Peyer's patch (tissue), 4 donors: Measurements from ENCODE around the gene PRRT2. TPM values are rescaled to one million over a fixed set of nuclear protein-coding genes. Genes with fewer than 3 reads are reported as not detected.

Source experiments
- DNase-seq, 3 donors: peaks; one replicate each; pipeline ENCODE4 v3.0.0-alpha.2; 2017 to 2019
- H3K27ac ChIP-seq, 4 donors: fragments of 200-600 bp; sonication (generic); one replicate each; pipeline ENCODE4 v1.5.1; 2016 to 2019
- H3K27me3 ChIP-seq, 2 donors: fragments of 200-600 bp; sonication (generic); one replicate each; pipeline ENCODE4 v1.5.1; 2019
- H3K36me3 ChIP-seq, 3 donors: fragments of 200-600 bp; sonication (generic); one replicate each; pipeline ENCODE4 v1.5.1; 2016 to 2019
- H3K4me1 ChIP-seq, 4 donors: fragments of 200-600 bp; sonication (generic); one replicate each; pipeline ENCODE4 v1.5.1; 2016 to 2019
- H3K4me3 ChIP-seq, 4 donors: fragments of 200-600 bp; sonication (generic); 1 replicate in 3 of 4; 2 replicates in 1 of 4; pipeline ENCODE4 v1.5.1; 2016 to 2019; ENCODE audit warnings: mild to moderate bottlenecking in 1 of 4
- H3K9me3 ChIP-seq, 4 donors: fragments of 200-600 bp; sonication (generic); one replicate each; pipeline ENCODE4 v1.5.1; 2016 to 2019; ENCODE audit warnings: mild to moderate bottlenecking in 1 of 4
- POLR2A ChIP-seq, 2 donors: fragments of 450-650 bp; IDR thresholded peaks; one replicate each; pipeline ENCODE4 v1.5.1; 2017; ENCODE audit warnings: antibody characterized with exemption in 2 of 2, mild to moderate bottlenecking in 2 of 2, moderate library complexity in 2 of 2
- total RNA-seq, 4 donors: library from RNA; depleted of rRNA; stranded (reverse); fragments of >200 nt; gene quantifications; one replicate each; pipeline ENCODE4 v1.1.0, GENCODE V29; 2016
- TF ChIP-seq, protein P1 (sequence below), 6 experiments: fragments of 450-650 bp in 4 of 6; fragments of 200-600 bp in 2 of 6; sonication (generic) in 1 of 6; IDR thresholded peaks; one replicate each; pipeline ENCODE4 v1.5.1; 2017 to 2019; ENCODE audit warnings: antibody characterized with exemption in 6 of 6, mild to moderate bottlenecking in 3 of 6, moderate library complexity in 1 of 6

Gene PRRT2
- total RNA-seq, 4 donors from 2014 or later = 0.95 to 3.3 (median 2.5) TPM; not detected in 1

DNA sequence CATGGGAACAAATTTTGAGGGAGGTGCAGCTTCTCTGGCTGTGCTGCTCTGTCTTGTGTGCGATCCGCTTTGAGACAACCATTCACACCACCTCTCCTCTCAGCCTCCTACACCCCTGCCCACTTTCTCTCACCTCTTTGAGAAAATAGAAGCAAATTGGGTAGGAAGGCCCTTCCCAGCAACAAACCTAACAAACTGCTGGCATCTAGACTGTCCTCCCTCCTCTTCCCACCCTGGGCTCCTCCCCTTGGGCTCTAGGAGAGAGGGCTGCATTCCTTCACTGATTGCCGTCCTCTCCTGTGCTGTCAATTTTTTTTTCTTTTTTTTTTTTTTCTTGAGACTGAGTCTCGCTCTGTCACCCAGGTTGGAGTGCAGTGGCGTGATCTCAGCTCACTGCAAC is 37.5 kb downstream of the PRRT2 start:
- DNase-seq = no peak
- Histone ChIP-seq H3K36me3 (peaks cover 0 to 39% (median 3%) of the 10 kb centered on the region in 3 donors), H3K27ac (no peak overlapping the region)

DNA sequence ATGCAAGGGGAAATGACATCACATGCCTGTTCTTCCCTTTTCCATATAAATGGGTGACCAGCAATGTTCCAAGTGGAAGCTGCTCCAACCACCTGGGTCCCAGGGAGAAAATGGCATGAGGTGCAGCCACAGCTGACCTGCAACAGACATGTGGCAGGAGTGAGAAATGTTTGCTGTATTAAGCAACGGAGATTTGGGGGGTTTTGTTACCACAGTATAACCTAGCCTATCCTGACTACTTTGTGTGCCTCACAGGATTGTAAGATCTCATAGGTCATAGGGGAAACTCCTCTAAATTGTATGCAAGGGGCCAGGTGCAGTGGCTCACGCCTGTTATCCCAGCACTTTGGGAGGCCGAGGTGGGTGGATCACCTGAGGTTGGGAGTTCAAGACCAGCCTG is 39.0 kb downstream of the PRRT2 start:
- TF ChIP-seq POLR2A (IDR thresholded peaks at IDR 0.05) = no peak
- TF ChIP-seq, protein P1, sequence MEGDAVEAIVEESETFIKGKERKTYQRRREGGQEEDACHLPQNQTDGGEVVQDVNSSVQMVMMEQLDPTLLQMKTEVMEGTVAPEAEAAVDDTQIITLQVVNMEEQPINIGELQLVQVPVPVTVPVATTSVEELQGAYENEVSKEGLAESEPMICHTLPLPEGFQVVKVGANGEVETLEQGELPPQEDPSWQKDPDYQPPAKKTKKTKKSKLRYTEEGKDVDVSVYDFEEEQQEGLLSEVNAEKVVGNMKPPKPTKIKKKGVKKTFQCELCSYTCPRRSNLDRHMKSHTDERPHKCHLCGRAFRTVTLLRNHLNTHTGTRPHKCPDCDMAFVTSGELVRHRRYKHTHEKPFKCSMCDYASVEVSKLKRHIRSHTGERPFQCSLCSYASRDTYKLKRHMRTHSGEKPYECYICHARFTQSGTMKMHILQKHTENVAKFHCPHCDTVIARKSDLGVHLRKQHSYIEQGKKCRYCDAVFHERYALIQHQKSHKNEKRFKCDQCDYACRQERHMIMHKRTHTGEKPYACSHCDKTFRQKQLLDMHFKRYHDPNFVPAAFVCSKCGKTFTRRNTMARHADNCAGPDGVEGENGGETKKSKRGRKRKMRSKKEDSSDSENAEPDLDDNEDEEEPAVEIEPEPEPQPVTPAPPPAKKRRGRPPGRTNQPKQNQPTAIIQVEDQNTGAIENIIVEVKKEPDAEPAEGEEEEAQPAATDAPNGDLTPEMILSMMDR (IDR thresholded peaks at IDR 0.05) = no peak
- H3K9me3 ChIP-seq = no peaks in the 10 kb centered on the region

More for the DNA sequence above, 37.5 kb downstream of the PRRT2 start:
- TF ChIP-seq, protein P1 (IDR thresholded peaks at IDR 0.05) = no peak
- no peak for TF ChIP-seq POLR2A (IDR thresholded peaks at IDR 0.05)
- Histone ChIP-seq H3K4me1 (no peaks in the 10 kb centered on the region), H3K4me3 (no peak overlapping the region), H3K27me3 (no peaks in the 10 kb centered on the region), H3K9me3 (no peaks in the 10 kb centered on the region)

DNA sequence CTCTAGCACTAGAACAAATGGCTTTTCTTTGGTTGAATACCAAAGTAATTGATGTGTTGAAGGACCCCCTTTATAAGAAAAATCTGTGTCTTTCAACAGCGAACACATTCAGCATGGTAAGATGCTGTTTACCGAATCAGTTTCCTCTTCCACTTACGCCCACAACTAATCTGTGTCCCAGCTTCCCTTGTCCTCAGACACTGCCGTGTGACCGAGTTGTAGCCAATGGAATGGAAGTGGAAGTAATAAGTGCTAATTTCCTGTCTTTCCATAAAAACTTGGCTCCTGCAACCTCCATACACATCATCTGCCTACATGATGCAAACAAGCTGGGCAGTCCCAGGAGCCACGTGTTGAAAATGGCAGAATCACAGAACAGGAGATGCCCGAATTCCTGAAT is 40.7 kb downstream of the PRRT2 start:
- Histone ChIP-seq H3K27ac (peak overlapping the region in 2 of 4 donors; percentile 66 to 68), H3K4me3 (no peak overlapping the region), H3K9me3 (no peaks in the 10 kb centered on the region), H3K4me1 (no peaks in the 10 kb centered on the region), H3K27me3 (no peaks in the 10 kb centered on the region), H3K36me3 (peaks cover 0 to 8% (median 0%) of the 10 kb centered on the region in 3 donors)
- TF ChIP-seq POLR2A (IDR thresholded peaks at IDR 0.05) = no peak
- TF ChIP-seq, protein P1 (IDR thresholded peaks at IDR 0.05) = no peak
- DNase-seq = no peak

More for the DNA sequence above, 39.0 kb downstream of the PRRT2 start:
- Histone ChIP-seq H3K27me3 (no peaks in the 10 kb centered on the region), H3K4me3 (no peak overlapping the region), H3K36me3 (peaks cover 0 to 24% (median 0%) of the 10 kb centered on the region in 3 donors), H3K4me1 (no peaks in the 10 kb centered on the region), H3K27ac (no peak overlapping the region)
- DNase-seq = no peak

DNA sequence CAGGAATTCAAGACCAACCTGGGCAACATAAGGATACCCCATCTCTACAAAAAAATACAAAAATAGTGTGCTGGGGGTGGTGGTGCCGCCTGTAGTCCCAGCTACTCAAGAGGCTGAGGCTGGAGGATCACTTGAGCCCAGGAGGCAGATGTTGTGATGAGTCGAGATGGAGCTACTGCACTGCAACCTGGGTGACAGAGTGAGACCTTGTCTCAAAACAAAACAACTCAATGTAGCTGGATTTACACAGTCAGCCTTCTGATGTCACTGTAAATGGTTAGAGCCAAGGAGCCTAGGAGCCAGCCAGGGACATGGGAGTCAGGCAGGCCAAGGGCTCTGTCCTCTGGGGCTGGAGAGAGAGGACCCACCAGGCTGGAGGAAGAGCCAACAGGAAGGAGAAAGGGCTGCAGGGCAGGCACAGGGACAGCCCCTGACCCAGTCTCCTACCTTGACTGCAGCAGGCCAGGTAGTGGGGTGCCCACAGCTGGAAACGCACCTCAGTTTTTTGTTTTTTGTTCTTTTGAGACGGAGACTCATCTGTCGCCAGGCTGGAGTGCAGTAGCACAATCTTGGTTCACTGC is 42.6 kb downstream of the PRRT2 start:
- TF ChIP-seq, protein P1 (IDR thresholded peaks at IDR 0.05) = no peak
- TF ChIP-seq POLR2A (IDR thresholded peaks at IDR 0.05) = no peak
- no peak for DNase-seq
- no peak overlapping the region for H3K4me3 ChIP-seq
- H3K9me3 ChIP-seq = no peaks in the 10 kb centered on the region
- H3K27me3 ChIP-seq = no peaks in the 10 kb centered on the region
- no peaks in the 10 kb centered on the region for H3K4me1 ChIP-seq
- no peak overlapping the region for H3K27ac ChIP-seq
- H3K36me3 ChIP-seq = peaks cover 0 to 15% (median 0%) of the 10 kb centered on the region in 3 donors

DNA sequence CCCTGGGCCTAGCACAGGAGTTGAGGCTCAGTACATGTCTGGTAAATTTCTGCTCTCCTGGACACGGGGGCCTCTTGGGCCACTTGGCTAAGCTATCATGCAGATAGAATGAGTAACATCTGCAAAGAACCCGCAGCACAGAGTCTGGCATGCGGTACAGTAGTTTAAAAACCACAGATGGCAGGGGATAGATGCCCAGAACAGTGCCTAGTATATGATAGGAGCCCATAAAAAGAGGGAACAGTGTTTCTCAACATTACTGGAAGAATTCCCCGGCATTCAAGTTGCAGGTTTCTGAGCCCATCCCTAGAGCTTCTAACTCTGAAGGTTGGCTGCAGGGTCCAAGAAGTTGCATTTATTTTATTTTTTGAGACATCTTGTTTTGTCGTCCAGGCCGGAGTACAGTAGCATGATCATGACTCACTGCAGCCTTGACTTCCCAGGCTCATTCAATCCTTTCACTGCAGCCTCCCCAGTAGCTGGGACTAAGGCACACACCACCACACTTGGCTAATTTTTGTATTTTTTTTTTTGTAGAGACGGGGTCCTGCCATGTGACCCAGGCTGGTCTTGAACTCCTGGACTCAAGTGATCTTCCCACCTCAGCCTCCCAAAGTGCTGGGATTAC is 45.3 kb downstream of the PRRT2 start:
- Histone ChIP-seq H3K36me3 (peaks cover 0 to 33% (median 0%) of the 10 kb centered on the region in 3 donors), H3K9me3 (no peaks in the 10 kb centered on the region), H3K4me3 (no peak overlapping the region), H3K27me3 (no peaks in the 10 kb centered on the region), H3K27ac (no peak overlapping the region), H3K4me1 (peaks cover 6 to 16% (median 7%) of the 10 kb centered on the region in 4 donors)
- DNase-seq = no peak
- no peak for TF ChIP-seq POLR2A (IDR thresholded peaks at IDR 0.05)

DNA sequence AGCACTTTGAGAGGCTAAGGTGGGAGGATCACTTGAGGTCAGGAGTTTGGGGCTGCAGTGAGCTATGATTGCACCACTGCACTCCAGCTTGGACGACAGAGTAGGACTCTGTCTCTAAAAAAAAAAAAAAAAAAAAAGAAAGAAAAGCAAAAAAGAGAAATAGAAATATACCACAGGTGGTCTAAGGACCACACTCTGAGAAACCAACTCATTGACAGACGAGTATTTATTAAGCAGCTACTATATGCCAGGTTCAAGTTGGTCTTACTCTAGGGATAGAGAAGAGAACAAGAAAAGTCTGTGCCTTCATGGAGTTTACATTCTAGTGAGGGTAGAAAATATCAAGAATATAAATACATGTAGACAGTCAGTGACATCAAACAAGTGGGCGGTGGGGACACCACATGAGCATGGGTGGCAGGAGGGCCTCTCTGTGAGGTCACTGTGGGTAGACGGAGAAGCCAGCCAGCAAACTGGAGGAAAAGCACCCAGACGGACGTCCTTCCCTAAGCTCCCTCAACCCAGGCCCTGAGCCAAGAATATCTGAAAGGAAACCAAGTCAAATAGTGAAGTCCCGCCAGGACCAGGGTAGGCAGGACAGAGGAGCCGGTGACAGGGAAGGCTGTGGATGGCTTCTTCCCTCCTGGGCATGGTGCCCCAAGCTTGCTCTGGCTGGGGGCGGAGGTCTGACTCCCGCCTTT is 46.3 kb downstream of the PRRT2 start:
- TF ChIP-seq POLR2A (IDR thresholded peaks at IDR 0.05) = no peak
- TF ChIP-seq, protein P1 (IDR thresholded peaks at IDR 0.05) = no peak
- Histone ChIP-seq H3K36me3 (peaks cover 0 to 33% (median 0%) of the 10 kb centered on the region in 3 donors), H3K4me1 (peaks cover 6 to 16% (median 8%) of the 10 kb centered on the region in 4 donors), H3K9me3 (no peaks in the 10 kb centered on the region), H3K4me3 (no peak overlapping the region), H3K27me3 (no peaks in the 10 kb centered on the region), H3K27ac (no peak overlapping the region)
- no peak for DNase-seq
